Pulmonary artery endothelial cell (primary cell): ENCODE measurements around the gene CYCS. TPM values are rescaled to one million over a fixed set of nuclear protein-coding genes. Genes with fewer than 3 reads are reported as not detected.

Source experiments
- DNase-seq: peaks from one replicate; pipeline ENCODE4 v3.0.0-alpha.2; 2011; ENCODE audit warnings: low read depth, low spot score
- total RNA-seq: library from RNA; depleted of rRNA; stranded (reverse); fragments of >200 nt; gene quantifications from 2 replicates; pipeline ENCODE4 v1.2.3, GENCODE V29; 2014

CYCS gene
- total RNA-seq, 1 donor from 2014 or later = 51.4 TPM

DNA sequence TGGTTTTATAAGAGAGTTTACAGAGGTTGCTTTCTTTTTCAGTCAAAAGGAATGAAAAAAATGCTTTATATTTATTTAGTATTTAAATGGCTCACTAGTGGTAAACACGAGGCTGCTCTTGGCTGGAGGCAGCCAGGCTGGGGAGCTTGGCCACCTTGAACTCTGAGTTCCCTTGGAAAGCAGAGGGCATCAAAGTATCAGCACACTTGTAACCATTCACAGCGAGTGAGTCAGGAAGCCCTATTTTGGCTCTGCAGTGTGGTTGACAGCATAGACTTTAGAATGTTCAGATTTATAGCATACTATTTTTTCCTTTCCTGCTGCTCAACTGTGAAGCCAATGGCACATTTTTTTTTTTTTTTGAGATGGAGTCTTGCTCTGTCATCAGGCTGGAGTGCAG is 51.6 kb downstream of the CYCS start:
- no peak for DNase-seq

Other genes with a start within 250 kb of the CYCS start
- gene OSBPL3, start 145.1 kb downstream of the CYCS start, total RNA-seq = 28.2 and 43.8 TPM in 2 replicates
- not detected in 2 replicates for gene NPVF, start 103.2 kb upstream of the CYCS start, total RNA-seq